ENCODE measurements around the gene ITPK1.

ITPK1 gene

DNA sequence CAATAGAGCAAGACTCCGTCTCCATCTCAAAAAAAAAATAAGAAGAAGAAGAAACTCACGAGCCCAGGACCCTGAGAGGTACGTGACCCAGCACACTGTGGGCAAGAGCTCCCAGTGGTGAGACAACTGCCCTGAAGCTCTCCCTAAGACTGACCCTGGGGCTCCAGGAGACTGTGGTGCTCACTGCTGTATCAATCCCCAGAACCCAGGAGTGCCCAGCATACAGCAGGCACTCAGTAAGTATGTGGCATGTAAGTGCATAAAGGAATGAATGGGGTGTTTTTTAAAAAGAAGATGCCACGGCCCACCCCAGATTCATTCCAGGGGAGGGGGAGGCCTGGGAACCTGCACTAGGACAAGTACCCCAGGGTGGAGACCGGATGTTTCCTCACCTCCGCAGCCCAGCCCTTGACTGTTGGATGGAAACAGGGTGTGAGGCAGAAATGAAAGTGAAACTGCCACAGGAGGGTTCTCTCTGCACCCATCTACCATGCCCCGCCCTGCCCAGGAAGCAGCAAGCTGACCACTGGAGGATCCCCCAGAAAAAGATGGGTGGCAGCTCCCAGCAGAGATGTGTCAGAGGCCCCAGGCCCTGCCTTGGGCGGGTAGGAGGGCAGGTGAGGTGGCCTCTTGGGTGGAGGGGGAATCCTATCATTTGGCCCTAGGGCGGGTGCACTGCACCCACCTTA, 12.2 kb downstream of the ITPK1 start:
- DNase-seq: peak; percentile 80

DNA sequence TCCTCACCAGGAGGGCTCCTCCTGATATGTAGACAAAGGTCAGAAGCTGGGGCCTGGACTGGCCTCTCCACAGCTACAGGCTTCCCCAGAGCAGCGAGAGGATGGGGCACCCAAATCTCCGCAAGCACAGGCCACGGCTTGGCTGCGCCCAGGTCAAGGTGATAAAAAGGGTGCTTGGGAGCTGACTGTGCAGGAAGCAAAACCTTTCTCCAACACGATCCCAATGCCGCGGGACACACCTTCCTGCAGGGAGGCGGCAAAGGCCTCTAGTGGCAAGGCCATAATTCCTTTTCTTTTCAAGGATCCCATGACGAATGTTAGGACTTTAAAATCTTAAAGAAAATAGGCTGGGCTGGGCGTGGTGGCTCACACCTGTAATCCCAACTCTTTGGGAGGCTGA, 13.6 kb downstream of the ITPK1 start:
- no peak for DNase-seq

DNA sequence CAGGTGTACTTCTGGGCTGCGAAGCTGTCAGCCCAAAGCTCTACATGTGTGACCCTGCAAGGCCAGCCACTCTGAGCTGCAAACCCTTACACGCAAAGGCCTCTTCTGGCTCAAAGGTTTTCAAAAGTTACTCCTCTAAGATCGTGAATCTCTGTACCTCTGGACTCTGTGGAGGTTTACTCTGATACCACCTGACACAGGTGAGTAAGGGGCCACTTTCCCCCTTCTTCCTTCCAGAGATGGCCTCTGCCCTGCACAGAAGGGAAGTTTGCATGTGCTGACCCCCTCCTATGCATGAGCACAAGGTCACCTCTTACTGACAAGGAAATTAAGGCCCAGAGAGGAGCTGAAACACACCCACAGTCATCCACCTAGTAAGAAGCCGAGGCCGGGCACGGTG, 14.5 kb downstream of the ITPK1 start:
- DNase-seq: no peak

DNA sequence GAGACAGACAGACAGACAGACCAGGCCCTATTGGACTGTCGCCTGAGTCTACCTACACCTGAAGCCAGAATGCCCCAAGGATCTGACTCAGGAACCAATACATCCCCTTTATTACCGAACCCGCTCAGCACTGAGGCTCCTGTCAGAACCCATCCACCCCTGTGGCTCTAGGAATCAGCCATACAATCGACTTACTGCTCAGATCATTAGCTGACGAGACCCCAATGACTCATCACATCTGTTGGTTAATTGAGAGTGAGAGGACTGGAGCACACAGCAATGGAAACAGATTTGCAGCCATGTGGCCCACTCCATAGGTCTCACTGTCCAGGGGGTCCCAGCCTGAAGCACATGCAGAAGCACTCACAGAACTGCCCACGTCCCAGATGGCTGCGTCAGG, 15.2 kb downstream of the ITPK1 start:
- no peak for DNase-seq

DNA sequence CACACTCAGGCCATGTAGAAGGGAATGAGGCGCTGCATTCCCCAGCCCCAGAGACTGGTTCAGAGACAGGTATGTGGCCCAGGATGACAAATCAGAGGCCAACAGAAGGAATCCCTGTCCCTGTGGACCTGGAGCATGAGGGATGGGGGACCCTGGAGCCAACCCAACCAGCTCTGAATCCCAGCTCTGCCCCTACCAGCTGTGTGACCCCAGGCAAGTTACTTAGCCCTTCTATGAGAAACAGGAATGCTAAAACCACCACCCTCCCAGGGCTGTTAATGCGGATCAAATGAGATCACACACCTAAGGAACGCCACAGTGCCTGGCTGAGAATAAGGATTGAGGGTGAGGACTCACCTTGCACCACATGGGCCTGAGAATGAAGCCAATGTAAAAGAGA, 15.6 kb downstream of the ITPK1 start:
- no peak for DNase-seq

DNA sequence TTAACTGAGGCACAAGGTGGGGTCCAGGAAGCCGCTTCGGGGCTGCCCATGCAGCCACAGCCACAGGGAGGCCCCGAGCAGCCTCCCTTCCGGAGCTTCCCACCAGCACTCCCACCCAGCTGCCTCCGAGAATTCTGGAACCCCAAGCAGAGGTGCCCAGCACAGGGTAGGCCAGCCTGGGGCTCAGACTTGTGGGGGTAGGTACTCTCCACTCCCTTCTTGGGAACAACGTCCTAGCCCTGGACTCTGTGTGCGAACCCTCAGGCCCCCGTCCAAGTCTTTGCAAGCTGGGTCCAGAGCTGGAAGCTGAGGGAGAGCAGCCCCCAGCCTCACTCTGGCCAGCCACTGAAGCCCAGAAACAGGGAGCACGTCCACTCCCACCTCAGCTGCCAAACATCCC, 16.1 kb downstream of the ITPK1 start:
- DNase-seq: no peak

DNA sequence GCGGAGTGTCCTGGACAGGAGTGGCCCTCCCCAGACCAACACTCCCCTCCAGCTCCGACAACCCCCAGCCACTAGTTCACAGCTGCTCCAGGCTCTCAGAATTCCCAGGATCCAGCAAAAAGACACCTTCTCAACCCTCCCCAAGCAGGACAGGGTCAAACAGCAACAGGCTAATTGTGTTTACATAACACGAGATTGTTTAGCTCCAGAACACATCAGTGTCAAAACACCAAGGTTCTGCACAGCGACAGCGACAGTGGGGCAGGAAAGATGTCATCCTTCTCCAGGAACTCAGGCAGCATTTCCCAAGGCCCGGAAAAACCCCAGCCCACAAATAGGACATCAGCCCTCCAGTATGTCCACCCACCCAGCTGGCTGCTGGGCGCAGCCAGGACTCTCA, 16.5 kb downstream of the ITPK1 start:
- no peak for DNase-seq

DNA sequence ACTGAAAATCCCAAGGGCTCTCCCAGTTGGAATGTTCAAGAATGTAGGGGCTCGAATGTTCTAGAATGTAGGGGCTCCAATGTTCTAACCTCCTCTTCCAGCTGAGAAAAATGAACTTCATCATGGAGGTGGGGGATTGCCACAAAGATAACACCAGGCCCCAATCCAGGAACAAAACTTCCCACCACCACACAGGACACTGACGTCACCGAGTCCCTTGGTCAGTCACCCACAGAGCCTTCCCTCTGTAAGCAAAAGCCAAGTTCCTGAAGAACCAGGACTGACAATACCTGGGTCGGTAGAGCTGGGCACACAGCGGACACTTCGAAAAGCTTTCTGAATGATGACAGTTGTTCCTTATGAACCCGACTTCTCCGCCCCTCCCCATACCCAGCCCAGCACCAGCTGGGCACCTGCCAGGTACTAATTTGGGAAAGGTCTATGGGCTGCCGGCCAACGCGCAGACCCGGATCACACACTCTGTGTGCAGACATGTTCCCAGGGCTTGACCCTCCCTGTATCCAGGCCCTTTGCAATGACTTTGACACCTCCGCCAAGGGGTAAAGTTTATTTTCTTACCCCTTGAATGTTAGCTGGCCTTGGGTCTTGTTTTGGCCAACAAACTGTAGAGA, 18.9 kb downstream of the ITPK1 start:
- no peak for DNase-seq

DNA sequence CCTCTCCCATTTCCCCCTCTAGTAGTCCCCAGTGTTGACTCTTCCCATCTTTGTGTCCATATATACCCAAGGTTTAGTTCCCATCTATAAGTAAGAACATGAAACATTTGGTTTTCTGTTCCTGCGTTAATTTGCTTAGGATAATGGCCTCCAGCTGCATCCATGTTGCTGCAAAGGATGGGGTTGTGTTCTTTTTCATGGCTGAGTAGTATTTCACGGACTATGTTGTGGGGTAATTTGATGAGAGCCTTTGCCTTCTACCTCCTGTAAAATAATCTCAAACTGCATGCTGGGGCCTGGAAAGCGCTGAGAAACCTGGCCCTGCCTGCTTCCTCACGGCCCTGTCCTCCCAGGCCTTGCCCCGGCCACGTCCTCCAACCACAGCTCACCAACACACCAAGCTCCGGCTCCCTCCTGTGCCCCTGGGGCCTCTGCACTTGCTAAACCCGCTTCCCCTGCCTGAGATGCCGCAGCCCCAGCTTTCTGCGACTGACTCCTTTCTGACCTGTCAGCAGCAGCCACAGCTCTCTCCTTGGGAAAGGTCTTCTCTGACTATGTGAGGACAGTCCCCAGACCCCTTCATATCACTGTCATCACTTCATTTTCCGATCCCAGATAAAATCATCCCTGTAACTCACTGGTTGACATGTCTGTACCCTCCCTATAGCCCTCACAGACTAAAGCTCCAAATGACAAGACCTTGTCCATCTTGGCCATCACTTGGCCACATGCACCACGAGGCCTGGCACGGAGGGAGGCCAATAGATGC, 19.8 kb downstream of the ITPK1 start:
- no peak for DNase-seq

DNA sequence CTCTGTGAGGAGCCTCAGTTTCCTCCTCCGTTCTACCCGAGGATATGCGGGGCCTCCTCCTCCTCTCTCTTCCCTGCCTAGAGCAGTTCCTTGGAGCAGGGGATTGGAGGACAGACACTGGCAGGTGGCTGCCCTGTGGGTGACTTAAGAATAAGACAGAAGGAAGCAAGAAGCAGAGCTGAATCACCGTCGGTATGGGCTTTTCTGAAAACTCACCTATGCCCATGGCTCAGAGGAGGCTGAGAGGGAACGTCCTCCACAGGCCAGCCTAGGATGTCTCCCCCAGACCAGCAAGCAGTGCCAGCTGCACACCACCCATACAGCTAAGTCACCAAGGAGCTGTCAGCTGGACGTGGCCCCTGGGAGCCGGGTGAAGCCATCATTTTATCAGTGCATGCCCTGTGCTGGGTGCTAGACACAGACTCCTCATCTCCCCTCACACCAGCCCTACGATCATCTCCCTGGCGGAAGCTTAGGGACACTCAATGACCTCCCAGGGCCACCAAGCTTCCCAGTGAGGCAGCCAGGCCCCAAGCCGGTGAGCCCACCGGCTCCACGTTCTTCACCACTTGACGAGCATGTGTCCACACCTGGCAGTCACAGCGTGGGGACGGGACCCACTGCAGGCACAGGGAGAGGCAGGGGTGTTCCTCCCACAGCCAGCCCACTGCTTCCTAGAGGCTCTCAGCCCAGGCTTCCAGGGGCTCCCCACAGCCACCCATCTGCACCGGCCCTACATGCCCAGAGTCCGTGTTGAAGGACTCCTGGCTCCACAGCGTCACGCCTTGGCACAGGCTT, 21.4 kb downstream of the ITPK1 start:
- DNase-seq: no peak

DNA sequence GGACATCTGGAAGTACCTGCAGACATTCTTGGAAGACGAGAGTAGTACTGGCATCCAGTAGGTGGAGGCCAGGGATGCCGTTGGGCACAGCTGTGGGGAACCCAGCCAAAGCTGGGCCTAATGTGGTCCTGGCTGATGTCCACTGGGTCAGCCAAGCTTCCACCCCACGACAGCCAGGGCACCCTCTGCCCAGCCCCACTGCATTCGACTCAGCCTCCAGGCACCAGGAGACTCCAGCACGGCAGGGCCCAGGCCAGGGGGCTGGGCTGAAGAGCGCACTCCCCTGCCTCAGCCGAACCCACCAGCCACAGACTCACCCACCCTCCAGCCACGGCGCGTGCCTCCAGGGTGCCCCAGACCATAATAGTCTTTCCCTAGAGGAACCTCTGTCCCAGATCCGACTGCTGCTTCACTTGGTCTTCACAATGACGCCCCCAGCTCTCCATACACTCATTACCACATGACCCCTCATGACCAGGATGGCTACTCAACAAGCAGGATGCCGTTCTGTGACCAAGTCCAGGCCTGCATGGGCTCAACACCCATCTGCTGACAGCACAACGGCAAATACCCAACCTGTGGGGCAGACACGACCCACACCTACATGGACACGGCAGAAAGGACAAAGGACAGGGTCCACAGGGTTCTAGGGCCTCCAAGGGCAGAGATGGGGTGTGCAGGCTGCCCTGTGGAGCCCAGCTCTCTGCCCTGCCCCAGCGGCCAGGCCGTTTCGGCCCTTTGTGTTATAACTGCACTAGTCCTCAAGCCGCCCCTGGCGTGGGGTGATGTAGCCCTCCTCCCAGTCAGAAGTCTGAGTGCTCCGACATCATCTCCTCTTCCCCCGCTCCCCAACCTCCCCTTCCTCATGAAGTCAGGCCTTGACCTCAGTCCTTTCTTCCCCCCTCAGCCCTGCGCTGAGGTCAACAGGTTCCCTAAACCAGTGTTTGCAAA, 22.8 kb downstream of the ITPK1 start:
- DNase-seq: no peak

DNA sequence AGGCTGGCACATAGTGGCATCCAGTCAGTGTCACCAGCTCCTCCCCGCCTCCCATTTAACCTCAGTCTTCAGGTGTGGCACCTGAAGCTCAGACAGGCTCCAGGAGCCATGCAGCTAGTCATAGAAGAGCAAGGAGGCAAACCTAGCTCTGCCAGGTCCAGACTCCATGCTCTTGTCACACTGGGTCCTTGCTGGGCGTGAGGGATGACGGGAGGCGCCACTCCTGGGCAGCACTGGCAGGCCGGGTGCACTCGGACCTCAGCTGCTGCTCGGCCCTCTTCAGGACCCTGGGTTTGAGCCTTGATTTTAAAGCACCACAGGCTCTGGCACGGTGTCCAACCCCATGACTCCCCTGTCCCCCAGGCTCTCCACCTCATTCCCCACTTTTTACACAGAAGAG, 24.1 kb downstream of the ITPK1 start:
- DNase-seq: no peak

DNA sequence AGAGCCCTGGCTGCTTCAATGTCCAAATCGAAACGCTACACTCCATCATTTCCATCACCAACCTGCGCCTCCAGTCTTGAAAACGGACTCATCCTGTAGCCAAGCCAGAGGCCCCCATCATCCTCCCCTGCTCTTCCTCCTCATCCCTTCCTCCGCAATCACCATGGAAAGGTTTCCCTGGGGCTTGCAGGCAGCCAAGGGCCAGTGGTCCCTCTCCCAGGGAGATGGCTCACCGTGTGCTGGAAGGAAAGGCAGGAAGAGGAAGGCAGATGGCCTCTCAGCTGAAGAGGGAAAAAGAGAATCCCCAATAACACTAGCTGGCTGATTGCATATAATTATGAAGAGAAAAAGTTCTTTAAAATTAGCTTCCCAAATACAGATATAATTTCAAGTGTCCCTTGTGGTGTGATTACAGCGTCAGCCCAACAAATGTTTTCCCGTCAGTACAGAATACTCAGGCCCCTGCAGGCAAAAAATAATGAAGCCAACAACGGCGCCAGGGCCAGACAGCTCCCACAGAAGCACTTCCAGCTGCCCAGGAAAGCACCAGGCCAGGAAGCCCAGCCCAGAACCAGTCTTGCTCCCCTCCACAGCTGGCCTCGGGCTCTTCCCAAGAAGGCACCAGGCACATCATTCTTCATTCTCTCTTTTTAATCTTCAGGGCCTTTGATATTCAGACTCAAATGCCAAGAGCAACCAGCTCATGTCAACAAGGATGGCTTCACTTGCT, 24.7 kb downstream of the ITPK1 start:
- DNase-seq: no peak

DNA sequence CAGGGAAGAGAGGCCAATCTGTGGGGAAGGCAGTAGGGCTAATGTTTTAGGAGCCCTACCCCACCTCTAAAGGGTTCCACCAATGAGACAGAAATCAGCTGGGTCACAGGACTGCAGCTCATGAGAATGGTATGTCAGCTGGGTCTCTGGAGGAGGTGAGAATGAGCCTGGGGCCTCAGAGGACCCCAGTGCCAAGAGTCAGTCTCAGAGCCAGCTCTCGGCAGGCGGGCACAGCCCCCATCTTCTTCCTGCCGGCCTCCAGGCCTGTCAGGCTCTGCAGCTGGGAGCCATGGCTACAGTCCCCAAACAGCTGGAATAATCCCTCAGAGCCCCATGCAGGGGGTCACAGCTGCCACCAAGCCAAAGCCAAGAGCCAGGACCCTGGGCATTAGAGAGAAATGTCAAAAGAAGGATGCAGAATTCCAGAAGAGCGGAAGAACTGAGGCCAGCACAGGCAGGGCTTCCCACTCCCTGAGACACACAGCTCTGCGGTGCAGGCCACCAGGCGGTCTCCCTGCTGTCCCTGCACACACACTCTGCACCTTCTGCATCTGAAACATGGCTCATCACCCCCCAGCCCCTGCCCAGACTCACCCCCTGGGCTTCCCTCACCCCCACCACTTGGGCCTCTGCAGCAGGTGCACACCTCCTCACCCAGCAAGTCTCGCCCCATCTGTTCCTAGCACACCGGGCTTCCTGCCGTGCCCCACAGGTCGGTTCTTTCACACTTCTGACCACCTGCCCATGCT, 26.0 kb downstream of the ITPK1 start:
- no peak for DNase-seq

DNA sequence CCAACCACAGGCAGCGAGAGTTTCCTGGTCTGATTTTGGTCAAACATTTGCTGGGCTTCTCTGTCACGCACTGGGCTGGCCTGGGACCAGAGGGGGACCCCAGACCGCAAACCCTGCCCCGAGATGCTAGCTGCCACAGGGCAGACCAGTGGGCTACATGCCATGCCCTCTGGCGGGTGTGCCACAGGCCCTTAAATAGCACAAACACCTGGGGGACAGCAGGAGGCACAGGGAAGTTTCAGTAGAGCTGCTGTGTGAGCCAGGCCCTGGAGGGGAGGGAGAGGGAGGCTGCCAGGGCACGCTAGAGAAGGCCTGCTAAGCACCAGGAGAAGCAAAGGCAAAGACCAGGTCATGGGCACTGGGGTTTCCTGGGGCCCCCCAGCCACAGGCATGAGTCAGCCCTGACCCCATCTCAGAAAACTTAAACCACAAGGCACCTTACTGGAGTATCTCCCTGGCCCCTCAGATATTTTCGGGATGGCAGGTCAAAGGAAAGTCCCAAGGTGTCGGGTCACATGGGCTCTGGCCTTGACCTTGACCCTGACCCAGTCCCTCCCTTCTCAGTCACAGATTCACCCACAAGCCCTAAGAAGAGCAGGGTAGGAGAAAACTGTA, 29.2 kb downstream of the ITPK1 start:
- no peak for DNase-seq

DNA sequence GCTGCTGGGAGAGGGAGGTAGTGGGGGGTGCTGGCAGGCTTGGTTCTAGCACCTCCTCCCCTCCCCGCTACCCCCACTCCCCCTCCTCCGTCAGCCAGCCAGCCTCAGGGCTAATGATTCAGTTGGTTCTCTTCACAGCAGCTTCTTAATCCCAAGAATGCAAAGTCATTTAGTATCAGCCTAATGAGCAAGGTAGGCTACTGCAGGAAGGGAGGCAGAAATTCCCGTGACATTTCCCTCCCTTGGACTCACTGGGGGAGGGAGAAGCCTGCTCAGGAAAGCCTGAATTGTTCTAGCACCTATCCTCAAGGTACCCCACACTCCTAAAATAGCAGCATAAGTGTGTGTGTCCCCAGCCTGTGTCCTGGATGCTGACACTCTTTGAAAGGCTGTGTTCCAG, 29.8 kb downstream of the ITPK1 start:
- DNase-seq: no peak

DNA sequence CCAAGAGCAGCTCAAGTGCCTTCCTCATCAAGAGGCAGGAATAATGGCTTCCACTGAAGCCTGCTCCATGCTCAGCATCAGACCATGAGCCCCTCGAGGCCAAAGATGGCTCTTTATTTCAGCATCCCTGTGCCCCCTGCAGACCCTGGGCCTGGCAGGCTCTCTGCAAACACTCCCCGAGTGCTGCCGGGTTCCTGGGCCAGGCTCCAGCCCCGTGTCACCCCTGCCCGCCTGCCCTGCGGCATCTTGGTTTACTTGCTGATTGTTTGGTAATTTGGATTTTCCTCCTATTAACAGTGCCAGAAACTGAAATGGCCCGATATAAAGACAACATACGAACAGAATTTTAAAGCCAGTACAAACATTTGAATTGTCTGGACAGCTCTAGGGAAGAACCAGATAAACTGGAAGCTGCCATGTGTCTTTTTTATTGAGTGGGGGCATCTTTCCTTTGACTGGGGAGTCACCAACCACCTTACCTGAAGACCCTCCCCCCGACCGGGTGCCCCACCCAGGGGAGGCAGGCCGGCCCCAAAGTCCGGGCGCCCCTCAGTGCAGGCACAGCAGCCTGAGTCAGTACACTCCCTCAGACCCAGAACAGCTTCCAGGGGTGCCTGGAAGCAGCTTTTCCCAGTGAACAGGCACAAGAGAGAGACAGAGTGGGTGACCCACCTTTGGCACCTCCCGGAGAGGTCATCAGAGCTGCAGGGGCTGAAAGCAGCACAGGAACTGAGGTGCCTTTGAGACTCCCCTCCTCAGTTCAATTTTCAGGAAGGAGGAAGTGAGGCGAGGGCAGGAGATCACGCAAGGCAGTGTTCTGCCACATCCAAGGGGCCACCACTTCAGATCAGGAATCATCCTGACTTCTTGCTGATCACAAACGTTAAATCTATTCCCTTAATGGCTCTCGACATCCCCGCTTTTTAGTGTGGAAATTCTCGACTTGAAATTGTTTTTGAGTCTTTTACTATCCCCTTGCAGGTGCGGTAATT, 30.6 kb downstream of the ITPK1 start:
- no peak for DNase-seq

DNA sequence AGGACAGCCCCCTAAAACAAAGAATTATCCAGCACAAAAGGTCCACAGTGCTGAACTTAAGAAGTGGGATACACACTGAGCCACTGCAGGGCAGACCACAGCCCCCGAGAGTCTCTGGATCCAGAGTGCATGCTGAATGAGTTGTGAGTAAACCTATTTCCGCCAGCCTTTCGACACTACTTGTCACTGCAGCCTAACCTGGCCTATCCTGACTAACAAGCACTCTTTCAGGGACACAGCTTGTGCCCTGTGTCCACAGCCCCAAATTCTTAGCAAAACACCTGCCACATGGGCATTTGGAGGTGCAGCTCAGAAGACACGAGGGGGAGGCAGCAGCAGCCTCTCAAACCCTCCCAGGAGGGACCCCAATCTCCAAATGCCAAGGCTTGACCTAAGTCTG, 31.3 kb downstream of the ITPK1 start:
- no peak for DNase-seq

DNA sequence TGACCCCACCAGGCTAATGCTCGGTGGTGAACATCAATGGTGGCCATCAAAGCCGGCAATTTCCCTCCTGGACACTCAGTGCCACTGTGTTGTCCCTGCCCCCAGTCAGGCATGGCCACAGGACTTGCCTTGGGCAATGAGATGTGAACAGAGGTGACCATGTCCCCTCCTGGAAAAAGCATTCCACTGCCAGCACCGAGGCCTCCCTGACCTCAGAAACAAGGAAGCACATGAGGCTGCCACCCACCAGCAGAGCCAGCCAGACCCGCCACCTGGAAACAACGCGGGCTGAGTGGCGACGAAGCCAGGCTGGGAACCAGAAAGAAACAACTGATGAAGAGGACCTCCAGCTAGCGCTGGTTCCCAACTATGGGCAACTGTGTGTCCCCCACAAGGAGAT, 31.8 kb downstream of the ITPK1 start:
- no peak for DNase-seq
